IPS DF 4.7 (cell line): ENCODE data around the gene C20orf96.
"Not testable (repeated sequence)": the region's sequence is repeated elsewhere in the genome, so short reads cannot be mapped to it uniquely, and the experiment has no call there.

Experiments used
- DNase-seq: peaks from one replicate; pipeline ENCODE4 v3.0.0-alpha.2; 2013; ENCODE audit warnings: low spot score; ENCODE audit errors: extremely low read depth

The C20orf96 gene

GRCh38 chr20:284172-284571 is 6.4 kb downstream of the C20orf96 start:
- no peak for DNase-seq

GRCh38 chr20:278607-279571 is 11.7 kb downstream of the C20orf96 start:
- DNase-seq = no peak

GRCh38 chr20:278181-278580 is 12.4 kb downstream of the C20orf96 start:
- no peak for DNase-seq

DNA sequence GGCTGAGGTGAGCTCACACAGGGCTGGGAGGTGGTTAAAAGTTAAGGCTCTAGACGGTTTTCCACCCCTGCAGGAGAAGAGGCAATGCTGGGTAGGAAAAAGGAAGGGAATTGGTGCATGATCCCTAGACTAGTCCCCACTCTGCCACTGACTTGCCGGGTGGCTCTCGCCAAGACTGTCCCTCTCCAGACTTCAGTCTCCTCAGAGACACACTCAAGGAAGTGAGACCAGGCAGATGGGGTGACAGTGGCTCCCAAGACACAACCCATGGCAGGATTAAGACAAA is 13.1 kb downstream of the C20orf96 start:
- no peak for DNase-seq

DNA sequence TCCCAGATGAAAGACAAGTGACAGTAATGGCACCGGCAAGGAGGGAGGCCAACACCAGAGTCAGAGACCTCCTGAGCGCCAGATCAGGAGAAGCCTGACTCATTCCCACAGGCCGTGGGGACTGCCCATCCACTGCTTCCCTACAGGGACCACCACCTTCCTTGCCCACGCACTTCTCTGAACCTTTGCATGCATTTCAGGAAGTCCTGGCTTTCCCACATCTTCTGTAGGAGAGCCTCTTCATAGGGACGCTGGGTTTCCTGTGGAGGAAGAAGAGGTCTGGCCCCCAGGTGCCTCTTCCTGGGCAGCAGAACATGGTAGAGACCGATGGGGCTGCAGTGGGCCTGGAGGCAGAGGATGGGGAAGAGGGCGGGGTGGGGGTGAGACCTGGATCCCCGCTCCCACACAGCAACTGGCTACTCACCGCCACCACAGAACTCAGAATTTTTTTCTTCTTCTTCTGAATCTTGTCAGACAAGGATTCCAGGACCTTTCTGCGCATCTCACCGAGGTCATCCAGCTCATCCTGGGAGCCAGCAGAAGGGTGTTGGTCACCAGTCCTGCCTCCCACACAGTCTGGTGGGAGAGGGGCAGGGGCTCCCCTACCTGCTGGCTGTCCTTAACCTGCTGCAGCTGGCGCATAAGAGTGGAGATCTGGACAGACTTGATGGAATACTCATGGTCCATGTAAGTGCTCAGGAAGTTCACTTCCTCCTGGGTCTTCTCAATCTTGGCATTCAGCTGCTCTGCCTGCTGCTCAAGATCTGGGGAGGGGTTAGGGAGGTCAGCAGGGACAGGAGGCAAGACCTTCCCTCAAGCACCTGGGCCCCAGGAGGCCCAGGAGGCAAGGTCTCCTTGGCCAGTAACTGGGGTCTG is 13.7 kb downstream of the C20orf96 start:
- no peak for DNase-seq

DNA sequence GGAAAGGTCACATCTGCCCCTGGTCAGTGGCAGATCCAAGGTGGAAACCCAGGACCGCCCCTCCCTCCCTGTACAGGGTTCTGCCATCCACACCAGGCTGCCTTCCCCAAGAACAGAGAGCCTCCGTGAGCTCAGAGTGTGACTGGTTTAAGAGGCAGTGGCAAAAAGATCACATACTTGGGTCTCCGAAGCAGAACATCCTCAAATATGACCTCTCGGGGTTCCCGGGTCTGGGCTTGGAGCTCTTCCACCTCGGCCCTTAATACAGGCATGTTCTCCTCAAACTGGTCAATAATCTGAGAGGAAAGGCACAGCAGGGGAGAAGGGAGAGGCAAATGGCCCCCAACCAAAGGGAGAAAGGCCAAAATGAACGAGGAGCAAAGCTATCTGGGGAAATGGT is 14.8 kb downstream of the C20orf96 start:
- no peak for DNase-seq

GRCh38 chr20:273884-274283 is 16.7 kb downstream of the C20orf96 start:
- no peak for DNase-seq

GRCh38 chr20:272718-273117 is 17.8 kb downstream of the C20orf96 start:
- DNase-seq = no peak

DNA sequence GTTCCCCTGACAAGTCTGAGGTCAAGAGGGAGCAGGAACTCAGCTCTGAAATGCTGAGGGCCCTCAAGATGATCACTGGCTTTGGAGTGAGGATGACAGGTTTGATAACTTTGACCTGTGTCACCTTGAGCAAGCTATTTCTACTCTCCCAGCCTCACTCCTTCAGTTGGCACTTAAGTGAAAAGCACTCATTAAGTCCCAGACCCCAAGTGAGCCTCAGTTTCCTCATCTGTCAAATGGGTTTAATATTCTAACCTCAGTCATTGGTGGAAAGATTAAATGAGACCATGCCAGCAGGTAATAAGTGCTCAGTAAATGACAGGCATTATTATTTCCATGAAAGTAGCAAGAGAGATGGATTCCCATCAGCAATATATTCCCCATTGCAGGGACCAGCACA is 19.0 kb downstream of the C20orf96 start:
- DNase-seq = no peak

DNA sequence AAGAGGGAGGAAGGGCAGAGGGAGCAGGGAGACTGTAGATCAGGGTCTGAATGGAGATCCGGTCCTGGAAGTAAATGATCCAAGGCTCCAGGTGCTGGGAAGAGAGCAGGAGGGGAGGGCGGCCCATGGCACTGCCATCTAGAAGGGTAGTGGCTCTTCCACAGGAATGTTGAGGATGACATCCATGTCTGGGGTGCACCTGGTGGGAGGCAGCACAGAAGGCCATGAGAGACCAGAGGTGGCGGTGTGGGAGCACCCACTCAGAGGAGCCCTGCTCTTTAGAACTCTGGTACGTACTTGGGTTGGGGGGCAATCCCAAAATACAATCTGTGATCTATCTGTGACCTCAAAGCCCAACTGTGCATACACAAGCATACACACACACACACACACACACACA is 19.5 kb downstream of the C20orf96 start:
- DNase-seq = no peak

DNA sequence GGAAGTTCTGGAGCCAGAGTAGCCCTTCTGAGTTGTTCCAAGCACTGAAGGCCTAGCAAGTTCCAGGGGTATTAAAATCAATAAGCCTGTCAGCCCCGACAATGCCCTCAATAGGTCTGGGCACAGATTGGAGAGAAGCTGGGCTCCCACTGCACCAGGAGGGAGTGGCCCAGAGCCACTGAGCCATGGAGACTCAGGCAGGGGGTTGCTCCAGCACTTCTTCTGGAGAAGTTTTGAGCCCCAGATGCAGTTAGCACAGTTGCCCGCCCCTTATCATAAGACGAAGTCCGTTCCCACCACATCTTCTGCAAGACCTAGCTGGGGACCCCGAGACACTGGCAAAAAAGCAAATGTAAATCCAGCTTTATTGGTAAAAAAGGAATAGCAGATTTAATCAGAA is 20.0 kb downstream of the C20orf96 start:
- no peak for DNase-seq

GRCh38 chr20:266596-267562 is 23.7 kb downstream of the C20orf96 start:
- DNase-seq = peak; percentile 86

DNA sequence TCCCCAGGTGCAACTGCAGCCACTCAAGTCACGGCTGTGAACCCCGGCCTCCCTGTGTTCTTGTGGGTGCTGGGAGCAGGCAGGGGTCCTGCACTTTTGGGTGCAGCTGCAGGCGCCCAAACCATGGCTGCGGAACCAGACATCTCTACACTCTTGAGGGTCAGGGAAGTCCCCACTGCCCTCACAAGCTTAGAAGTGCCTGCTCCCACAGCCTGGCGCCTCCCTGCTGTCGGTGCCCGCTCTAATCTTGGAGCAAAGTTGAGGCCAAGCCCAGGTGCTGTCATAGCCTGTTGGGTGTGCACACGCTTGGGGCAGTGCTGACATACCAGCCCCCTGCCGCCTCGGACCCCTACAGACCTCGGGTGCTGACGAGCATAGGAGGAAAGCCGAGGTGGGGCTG is 26.8 kb downstream of the C20orf96 start:
- DNase-seq = no peak

DNA sequence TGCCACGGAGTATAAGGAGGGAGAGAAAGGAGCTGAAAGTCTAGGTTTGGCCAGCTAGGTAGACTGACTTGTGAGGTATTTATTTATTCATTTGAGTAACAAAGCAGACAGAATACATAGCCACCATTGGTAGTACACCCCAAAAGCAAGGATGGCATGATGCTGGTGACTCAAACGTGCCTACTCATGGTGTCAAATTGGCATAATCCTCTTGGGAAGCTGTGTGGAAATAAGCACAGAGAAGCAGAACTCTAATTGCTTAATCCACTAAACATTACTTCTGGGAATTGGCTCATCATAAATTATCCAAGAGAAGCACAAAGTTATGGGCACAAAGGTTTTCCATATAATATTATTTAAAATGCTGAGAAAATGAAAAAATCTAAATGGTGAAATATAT is 30.6 kb downstream of the C20orf96 start:
- DNase-seq = no peak

DNA sequence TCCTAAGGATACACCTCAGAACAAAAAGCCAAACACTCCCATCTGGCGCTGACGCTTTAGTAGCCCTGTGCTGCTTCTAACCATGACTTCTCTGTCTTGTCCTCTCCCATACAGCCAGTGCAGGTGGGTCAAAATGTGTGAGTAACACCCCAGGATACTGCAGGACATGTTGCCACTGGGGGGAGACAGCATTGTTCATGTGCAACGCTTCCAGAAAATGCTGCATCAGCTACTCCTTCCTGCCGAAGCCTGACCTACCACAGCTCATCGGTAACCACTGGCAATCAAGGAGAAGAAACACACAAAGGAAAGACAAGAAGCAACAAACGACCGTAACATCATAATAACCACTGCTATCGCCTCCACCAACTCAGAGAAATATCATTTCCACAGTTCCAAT is 31.6 kb downstream of the C20orf96 start:
- no peak for DNase-seq

- no peak for DNase-seq
Measured at GRCh38 chr20:258269-258858, 32.2 kb downstream of the C20orf96 start.

DNA sequence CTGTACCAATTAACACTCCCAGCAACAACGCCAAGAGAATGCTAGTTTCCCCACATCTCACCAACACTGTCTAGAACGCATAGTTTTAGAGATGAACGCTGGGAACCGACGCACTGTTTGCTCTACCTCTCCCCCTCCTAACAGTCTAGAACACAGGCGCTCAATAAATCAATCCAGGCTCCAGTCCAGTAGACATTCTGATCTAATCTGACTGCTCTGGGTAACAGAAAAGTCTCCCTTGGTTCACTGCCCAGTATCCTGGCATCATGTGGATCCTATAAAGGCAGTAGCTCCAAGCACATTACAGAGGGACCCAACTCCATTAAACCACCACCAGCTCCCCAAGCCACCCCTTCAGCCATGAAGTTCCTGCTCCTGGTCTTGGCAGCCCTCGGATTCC is 33.1 kb downstream of the C20orf96 start, which contains the start of gene DEFB132:
DEFB132 (plus strand) TSS at position 306 of the 400 bp plus-strand sequence; CDS start at position 361, 55 bp downstream.
- DNase-seq = no peak

GRCh38 chr20:253447-253846 is 37.1 kb downstream of the C20orf96 start:
- DNase-seq = not testable (repeated sequence)

DNA sequence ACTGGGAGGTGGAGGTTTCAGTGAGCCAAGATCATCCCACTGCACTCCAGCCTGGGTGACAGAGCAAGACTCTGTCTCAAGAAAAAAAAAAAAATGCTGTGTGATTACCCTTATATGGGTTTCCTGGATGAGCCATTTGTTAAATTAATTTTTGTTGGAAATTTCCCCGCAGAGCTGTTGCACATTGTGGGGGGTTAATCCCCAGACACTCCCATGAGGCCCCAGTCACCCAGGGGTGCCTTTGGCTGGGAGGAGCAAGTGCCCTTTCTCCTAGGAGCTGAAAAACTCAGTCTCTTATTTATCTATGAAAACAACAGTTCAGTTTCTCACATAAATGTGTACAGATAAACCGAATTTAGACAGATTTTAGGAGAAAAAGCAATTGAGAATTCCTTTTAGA is 37.7 kb downstream of the C20orf96 start:
- DNase-seq = no peak

GRCh38 chr20:251354-251753 is 39.2 kb downstream of the C20orf96 start:
- peak; percentile 9 for DNase-seq

- DNase-seq = no peak
Measured at GRCh38 chr20:242905-243304, 47.6 kb downstream of the C20orf96 start.
